ENCODE results near the gene DENND4B.
A peak's percentile ranks its signal among the peaks of the same experiment; 100 is the strongest.
"Not testable (repeated sequence)": the region's sequence is repeated elsewhere in the genome, so short reads cannot be mapped to it uniquely, and the experiment has no call there.

DENND4B gene

DNA sequence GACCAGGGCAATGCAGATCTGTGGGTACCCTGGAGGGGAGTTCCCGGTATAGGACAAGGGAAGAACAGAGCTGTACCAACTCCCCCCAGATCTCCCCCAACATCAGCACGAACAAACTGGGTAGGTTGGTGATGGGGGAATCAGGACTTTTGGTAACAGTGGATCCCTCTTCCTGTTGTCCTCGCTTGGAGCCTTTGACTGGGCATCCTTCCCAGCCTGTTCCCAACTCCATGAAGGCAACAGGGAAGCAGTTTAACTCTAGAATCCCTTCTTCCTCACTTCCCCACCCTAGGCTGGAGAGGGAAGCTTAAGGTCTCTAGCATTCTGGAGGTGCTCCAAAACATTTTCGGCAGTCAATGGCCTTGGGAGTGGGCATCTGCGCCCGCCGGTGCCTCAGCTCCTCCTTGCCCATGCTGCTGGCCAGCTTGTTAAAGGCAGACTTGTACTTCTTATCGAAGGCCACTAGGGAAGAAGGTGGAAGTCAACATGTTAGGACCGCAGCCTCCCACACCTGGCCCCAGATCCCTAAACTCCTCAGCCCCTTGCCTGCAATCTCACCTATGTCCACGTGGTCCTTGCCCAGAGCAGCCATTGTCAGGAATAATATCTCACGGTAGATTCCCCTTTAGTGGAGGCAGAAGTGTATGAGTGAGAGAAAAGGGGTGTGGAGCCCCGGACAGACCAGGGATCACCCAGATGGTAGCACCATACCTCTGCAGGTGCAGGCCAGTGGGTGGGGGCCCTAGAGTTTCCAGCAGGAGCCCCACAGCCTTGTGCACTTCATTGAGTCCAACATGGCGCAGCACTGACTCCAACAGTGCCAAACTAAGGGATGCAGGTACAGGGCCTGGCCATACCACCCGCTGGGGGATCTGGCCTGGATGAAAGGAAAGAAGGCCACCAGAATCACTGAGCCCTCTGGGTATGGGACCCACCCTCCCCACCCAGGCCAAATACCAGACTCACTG is 16.3 kb downstream of the DENND4B start:
- DNase-seq: peak in 2 of 10 donors; percentile 34 to 55
- intact Hi-C loops (cut with DNase I): no loop called here

DNA sequence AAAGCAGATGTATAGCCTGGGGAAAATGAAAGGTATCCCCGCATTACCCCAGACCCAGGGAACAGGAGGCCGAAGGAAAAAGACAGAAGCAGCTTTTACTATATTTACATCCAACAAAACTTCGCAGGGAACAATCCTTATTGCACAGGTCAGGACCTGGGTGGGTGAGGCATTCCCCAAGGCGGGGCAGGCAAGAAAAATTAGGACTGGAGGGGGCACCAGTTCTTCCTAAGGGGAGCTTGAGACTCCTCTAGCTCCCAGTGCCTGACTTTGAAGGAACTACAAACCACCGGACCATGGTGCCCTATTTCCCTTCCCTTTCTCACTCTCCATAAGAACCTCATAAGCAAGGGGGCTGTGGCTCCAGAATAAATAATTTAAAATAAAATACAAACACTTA is 17.1 kb downstream of the DENND4B start:
- DNase-seq: peak in 1 of 10 donors; percentile 55
- intact Hi-C loops (cut with DNase I): no loop called here

- DNase-seq: peak in 9 of 10 donors; percentile 53 to 96 (median 67)
- intact Hi-C loops (cut with DNase I): no loop called here
Measured at GRCh38 chr1:153928791-153929341, 17.7 kb downstream of the DENND4B start.

- intact Hi-C loops (cut with DNase I): no loop called here
- no peak for DNase-seq
Measured at GRCh38 chr1:153928245-153928644, 18.3 kb downstream of the DENND4B start.

DNA sequence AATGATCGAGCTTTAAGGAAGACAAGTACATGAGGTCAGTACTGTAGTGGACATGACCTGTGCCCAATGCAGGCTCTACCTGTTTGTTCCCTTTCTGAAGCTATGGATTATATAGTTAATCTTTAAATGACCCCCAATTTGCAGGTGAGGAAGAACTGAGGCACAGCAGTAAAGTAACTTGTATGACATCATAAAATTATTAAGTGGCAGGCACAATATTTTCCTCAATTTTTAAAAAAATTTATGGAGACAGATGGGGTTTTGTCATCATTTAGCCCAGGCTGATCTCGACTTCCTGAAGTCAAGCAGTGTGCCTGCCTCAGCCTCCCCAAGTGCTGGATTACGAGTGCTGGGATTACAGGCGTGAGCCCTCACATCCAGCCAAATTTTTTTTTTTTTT is 20.1 kb downstream of the DENND4B start:
- intact Hi-C loops (cut with DNase I): no loop called here
- DNase-seq: peak in 2 of 10 donors; percentile 23 to 68

DNA sequence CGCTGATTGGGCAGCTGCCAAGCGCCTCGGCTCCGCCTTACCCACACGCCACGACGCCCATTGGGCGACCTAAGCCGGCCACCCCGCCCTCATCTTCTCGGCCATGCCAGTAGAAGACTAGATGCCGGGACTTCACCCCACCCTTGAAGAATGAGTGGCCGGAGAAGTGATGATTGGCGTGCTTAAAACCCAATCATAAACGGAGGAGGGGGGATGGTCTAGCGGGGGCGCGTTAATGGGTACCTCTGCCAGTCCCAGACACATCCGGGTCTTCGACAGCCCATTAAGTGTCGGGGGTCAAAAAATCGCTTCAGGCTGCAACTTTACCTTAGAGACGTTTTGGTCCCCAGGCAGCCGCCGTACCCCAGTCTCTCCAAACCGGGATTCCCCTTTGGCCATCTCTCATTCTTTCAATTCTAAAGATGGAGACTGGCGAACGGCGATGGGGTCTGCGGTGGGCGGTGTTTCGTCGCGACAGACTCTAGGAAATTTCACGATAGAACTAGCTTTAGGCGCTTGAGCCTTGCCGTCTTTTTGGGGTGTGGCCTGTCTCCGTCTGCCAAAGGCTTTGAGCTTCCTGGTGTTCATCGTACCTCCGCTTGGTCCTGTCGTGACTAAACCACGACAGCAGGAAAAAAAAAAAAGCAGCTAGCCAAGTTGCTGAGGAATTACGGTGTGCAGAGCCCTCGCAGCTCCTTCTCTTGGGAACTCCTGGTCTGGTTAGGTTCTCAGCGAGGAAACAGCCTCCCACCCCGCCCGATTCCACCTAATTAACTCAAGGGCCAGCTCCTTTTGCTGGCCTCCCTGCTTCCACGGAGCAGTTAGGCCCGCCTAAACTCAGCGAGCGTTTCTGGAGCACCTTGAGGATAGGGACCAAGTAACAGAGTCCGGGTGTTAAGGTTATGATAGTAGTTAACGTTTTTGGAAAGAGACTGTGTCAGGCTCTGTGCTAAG is 23.3 kb downstream of the DENND4B start, which contains the start of gene GATAD2B:
TSS of gene GATAD2B (minus strand) at position 1 of the 954 bp plus-strand sequence. CDS start 94,625 bp downstream, outside the sequence.
- intact Hi-C loops (cut with DNase I): loop anchor here (2.0 kb wide), 1 partner anchor 42 kb away; no protein-coding TSS in a partner anchor
- DNase-seq: peak; percentile 97 to 100 (median 99)

DNA sequence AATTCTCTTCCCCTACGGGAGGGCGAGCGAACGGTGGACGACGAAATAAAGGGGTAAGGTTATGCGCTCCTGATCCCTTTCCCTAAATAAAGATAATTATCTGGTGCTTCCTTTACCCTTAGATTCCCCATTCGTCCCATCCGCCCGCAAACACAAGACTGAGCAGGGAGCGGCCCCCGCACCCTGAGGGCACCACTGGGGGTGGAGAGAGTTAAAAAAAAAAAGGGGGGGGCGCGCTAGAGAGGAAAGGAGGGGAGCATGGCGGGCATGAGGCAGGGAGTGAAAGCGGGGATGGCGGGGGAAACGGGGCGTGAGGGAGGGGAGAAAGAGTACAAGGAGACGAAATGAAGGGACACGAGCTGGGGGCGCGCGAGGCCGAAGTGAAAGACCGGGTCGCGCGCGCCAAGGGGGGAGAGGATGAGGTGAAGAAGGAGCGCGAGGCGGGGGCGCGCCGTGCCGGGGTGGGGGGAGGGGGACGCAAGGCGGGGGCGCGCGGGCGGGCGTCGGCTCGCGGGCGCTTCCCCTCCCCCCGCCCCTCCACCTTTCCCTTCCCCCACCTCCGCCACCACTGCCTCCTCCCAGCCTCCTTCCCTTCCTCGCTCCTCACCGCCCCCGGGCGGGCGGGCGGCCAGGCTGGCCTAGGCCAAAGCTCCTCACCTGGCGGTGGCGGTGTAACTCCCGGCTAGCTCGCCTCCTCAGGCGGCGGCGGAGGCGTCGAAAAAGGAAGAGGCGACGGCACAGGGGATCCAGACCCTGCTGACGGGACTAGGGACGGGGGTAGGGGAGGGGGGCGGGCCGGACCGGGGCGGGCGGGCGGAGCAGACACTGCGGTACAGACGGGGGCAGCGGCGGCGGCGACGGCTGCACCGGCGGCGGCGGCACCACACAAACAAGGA is 24.2 kb downstream of the DENND4B start:
- peak in 5 of 10 donors; percentile 28 to 80 (median 41) for DNase-seq
- intact Hi-C loops (cut with DNase I): loop anchor here (2.0 kb wide), 1 partner anchor 42 kb away; no protein-coding TSS in a partner anchor

DNA sequence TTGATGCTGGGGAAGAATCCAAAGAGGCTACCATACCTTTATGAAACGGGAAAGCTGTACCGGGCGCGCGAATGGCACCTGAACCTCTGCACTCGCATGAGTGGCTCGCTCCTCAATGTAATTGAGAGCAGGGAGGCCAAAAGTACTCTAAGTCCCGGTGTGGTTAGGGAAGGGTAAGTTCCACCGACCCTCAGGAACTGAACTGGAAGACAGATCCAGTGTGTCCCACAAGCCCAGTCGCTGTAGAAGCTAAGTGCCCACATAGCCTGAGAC is 24.8 kb downstream of the DENND4B start:
- intact Hi-C loops (cut with DNase I): loop anchor here (2.0 kb wide), 1 partner anchor 41 kb away; no protein-coding TSS in a partner anchor
- DNase-seq: peak in 1 of 10 donors; percentile 41

DNA sequence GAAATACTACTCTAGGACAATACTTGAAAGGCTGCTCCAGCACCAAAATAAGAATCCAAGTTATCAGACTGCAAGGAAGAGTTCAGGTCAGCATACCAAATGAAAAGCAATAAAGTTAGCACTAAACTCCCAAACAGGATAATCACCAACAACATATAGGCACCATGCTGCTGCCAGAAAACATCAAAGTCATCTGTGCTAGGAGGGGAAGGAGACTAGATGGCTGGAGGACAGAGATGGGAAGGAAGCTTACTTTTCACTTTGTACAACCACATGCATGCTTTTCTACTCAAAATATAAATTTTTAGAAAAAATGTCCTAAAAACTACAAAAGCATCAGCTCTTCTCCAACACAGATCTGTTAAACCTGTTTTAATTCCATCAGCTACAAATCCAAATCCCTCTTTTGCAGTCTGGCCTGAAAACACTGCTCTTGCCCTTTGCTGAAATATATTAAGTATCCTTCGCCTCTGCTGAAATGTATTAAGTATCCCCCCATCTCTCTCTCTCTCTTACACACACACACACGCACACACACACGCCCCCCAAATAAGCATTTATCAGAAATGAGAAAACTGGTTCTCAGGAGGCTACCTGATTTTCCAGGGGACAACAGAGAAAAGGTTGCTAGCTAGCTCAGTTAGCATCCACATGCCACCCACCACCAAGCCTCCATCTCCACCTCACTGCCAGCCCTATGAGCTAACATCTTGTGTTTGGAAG is 25.3 kb downstream of the DENND4B start:
- DNase-seq: no peak
- intact Hi-C loops (cut with DNase I): no loop called here

DNA sequence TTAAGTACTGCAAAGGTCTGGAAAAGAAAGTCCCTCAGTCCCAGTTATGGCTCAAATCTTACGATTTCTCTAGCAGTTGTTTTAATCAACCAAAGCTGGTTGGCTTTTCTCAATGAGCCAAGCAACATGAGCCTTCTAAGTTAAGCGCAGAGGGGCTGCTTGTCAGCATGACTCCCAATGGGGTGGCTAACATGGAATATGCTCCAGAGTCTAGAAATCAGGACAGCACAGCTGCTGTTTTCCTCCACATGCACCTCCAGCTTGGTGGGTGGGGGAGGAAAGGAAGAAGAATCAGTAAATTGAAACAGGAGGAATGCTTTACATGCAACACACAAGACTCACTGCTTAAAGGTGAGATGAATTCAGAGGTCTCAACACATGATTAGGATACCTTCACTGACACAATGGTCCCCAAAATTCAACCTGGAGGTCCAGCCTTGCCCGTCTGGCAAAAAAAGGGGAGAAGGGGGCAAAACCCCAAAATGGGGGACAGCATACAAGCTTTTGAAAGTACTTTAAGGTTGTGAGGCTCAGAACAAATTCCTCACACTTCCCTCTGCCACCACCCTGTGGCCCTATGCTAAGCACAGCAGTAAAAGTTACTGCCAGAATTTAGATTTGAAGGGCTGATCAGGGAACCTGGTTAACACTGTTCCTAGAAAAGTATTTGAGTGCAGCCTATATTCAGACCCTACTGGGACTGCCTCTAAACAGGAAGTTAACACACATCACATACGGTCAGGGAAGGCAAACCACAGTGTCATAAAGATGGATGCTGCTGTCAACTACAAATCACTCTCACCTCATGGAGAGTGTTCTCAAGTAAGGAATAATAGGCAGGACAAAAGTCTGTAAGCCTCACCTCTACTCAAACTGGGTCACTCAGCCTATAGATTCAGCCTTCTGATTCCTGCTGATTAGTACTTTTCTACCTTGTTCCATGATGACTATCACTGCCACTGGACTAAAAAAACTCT is 26.4 kb downstream of the DENND4B start:
- intact Hi-C loops (cut with DNase I): no loop called here
- peak in 1 of 10 donors; percentile 41 for DNase-seq

GRCh38 chr1:153916297-153916696 is 30.2 kb downstream of the DENND4B start:
- no peak for DNase-seq
- intact Hi-C loops (cut with DNase I): no loop called here

DNA sequence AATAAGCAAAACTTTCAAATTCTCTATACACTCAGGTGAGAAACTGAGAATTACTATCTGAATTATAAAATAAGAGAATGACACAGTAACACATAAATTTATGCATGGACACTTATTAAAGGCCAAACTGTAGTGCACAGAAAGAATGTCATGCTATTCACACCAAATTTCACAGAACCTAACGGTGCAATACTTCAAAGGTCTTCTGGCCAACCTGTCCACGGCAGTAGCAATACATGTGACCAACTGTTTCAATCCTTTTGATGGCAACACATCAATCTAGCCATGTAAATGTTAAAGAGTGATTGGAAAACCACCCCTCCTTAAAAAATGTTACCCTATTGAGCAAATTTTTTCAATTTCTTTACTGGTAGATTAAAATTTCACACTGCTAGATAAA is 34.2 kb downstream of the DENND4B start:
- intact Hi-C loops (cut with DNase I): no loop called here
- no peak for DNase-seq

DNA sequence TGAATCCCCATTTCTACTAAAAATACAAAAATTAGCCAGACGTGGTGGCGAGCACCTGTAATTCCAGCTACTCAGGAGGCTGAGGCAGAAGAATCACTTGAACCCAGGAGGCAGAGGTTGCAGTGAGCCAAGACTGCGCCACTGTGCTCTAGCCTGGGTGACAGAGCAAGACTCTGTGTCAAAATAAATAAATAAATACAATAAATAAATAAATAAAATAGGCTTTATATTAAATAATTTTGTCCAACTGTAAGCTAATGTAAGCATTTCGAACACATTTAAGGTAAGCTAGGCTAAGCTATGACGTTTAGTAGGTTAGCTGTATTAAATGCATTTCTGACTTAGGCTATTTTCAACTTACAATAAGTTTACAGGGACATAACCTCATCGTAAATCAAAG is 36.0 kb downstream of the DENND4B start:
- intact Hi-C loops (cut with DNase I); DNase-seq: not testable (repeated sequence)

DNA sequence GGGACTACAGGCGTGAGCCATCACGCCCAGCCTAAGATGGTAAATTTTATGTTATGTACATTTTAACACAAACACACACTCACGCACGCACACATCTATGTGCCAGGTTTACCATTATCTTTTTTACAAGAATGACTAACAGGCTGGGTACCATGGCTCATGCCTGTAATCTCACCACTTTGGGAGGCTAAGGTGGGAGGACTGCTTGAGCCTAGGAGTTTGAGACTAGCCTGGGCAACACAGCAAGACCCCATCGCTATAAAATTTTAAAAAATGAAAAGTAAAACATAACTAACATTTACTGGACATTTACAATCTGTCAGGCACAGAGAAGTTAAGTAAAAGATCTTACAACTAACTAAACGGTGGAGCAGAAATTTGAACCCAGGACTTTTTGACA is 38.4 kb downstream of the DENND4B start:
- no peak for DNase-seq
- intact Hi-C loops (cut with DNase I): no loop called here

DNA sequence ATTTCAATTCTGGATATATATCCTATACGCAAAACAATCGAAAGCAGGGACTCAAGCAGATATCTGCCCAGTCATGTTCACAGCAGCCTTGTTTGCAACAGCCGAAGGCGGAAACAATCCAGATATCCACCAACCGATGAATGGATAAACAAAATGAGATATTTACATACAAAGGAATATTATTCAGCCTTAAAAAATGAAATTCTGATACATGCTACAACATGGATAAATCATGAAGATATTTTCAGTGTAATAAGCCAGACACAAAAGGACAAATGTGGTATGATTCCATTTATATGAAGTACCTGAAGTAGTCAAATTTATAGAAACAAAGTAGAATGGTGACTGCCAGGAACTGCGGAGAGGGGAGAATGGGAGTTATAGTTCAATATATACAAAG is 39.4 kb downstream of the DENND4B start:
- DNase-seq: no peak
- intact Hi-C loops (cut with DNase I): no loop called here

DNA sequence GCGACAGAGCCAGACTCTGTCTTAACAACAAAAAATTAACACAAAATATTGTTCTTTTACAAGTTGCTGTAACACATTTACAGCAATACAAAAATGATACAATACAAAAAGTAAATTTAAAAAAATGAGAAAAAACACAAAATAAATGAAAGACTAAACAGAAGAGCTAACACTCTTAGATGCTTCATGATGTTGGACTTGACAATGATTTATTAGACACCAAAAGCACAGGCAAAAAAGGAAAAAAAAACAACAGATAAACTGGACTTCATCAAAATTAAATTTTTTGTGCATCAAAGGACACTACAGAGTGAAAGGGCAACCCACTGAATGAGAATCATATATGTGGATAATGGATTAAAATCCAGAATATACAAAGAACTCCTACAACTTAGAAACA is 40.1 kb downstream of the DENND4B start:
- intact Hi-C loops (cut with DNase I): no loop called here
- DNase-seq: no peak

- intact Hi-C loops (cut with DNase I); DNase-seq: not testable (repeated sequence)
Measured at GRCh38 chr1:153905908-153906307, 40.6 kb downstream of the DENND4B start.
